Stimulated activated CD8-positive, alpha-beta memory T cell treated with anti-CD3 and anti-CD28 coated beads, Interleukin-7, amount 100 ng/mL, for 48 hours (primary cell): ENCODE measurements around the gene ERP27.

Experiments
- DNase-seq, 2 donors: peaks; one replicate each; pipeline ENCODE4 v3.0.0-alpha.2; 2020; ENCODE audit warnings: low read depth in 1 of 2; ENCODE audit errors: extremely low read depth in 1 of 2

ERP27 gene

GRCh38 chr12:14873440-14874185, 64.7 kb downstream of the ERP27 start:
- DNase-seq = no peak

- no peak for DNase-seq
Observed at GRCh38 chr12:14871886-14872285, 66.5 kb downstream of the ERP27 start.

- no peak for DNase-seq
Observed at GRCh38 chr12:14871247-14871646, 67.1 kb downstream of the ERP27 start.

GRCh38 chr12:14868916-14869506, 69.3 kb downstream of the ERP27 start:
- no peak for DNase-seq
